ENCODE data around the gene FILIP1L.

The FILIP1L gene

DNA sequence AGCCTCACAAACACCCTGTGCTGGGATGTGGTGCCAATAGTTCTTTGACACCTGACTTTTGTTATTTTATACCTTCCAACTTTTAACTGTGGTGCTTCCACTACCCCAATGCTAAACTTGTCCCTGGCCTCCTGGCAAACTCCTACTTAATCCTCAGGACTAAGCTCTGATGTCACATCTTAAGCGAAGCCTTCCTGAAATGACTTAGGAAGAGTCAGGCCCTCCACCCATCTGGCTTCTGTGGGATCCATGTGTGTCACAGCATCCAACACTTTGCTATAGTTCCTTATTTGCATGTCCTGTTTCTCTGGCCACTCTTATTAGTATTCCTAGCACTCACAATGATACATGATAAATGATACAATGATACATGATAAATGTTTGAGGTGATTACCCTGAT is 133.2 kb downstream of the FILIP1L start:
- DNase-seq (ENCODE audit: low read depth in 2 of 2, low spot score in 1 of 2) = no peak

DNA sequence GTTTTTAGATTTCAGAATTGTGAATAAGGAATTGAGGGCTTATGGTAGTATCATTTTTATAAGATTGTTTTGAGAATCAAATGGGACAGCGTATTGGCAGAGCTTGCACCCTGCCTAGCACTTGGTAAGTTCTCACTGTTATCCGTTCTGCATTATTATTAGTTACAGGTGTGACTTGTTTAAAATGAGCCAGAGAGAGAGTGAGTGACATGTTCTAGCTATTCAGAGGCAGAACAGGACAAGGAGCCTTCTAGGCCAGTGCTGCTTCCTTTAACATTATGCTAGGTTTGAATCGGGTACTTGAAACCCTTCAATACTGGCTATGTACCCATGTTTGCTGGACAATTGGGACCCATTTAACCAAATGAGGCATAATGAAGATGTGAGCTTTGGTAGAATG is 133.7 kb downstream of the FILIP1L start:
- DNase-seq (ENCODE audit: low read depth in 2 of 2, low spot score in 1 of 2) = no peak

DNA sequence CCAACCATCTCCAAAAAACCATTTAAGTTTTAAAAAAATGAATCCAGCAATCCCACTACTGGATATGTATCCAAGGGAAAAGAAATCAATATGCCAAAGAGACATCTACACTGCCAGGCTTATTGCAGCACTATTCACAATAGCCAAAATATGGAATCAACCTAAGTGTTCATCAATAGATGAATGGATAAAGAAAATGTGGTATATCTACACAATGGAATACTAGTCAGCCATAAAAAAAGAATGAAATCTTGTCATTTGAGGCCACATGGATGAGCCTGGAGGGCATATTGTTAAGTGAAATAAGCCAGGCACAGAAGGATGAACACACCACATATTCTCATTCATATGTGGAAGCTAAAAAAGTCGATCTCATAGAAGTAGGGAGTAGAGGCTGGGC is 136.1 kb downstream of the FILIP1L start:
- DNase-seq (ENCODE audit: low read depth in 2 of 2, low spot score in 1 of 2) = no peak

- no peak for DNase-seq (ENCODE audit: low read depth in 2 of 2, low spot score in 1 of 2)
Measured at GRCh38 chr3:99976584-99976983, 137.7 kb downstream of the FILIP1L start.

DNA sequence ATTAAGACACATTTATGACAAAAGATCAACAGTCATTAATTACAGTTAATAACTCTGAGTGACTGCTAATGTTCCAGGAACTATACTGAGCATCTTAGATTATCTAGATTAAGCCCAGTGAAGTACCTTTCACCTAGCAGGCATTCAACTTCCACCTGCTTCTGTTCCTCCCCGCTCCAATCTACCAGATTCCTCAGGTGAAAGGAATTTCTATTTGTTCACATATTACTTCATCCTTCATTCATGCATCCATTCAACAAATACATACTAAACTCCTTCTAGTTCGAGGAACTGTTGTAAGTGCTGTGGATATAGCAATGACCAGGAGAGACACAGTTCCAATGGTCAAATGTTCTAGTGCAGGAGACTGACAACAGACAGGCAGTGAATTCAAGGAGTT is 139.3 kb downstream of the FILIP1L start:
- no peak for DNase-seq (ENCODE audit: low read depth in 2 of 2, low spot score in 1 of 2)

- no peak for DNase-seq (ENCODE audit: low read depth in 2 of 2, low spot score in 1 of 2)
Measured at GRCh38 chr3:99972380-99973104, 141.8 kb downstream of the FILIP1L start.

DNA sequence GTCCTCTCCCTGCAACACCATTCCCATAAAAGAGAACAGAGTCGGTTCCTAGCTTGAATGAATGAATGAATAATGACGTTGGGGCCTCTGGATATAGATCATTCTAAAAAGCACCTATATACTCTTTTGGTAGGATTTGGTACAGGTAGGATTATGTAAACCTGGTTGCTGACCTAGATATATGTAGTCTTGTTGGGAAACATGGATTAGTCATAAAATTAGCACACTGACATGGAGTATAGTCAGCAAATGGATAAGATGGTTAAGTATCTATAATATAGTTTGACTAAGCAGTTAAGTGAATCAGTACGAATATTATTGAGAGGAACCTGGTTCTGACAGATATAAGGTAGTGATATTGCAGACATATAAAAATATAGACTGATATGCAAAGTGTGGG is 142.5 kb downstream of the FILIP1L start:
- DNase-seq (ENCODE audit: low read depth in 2 of 2, low spot score in 1 of 2) = no peak

DNA sequence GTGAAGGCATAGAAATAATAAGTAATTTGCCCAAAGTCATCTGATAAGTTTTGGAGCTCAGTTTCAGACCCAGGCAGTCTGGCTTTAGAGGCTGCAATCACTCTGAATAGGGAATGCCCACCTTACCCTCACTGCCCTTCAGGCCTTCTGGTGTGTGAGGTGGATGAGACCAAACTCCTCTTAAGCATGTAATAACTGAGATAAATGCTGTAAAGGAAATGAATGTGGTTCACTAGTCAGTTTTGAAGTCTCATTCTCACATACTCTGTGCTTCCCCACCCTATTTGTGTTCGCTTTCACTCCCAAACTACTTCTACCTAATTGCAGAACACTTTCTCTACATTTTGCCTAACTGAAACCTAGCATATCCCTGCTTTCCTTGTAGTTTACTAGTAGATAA is 144.1 kb downstream of the FILIP1L start:
- no peak for DNase-seq (ENCODE audit: low read depth in 2 of 2, low spot score in 1 of 2)

DNA sequence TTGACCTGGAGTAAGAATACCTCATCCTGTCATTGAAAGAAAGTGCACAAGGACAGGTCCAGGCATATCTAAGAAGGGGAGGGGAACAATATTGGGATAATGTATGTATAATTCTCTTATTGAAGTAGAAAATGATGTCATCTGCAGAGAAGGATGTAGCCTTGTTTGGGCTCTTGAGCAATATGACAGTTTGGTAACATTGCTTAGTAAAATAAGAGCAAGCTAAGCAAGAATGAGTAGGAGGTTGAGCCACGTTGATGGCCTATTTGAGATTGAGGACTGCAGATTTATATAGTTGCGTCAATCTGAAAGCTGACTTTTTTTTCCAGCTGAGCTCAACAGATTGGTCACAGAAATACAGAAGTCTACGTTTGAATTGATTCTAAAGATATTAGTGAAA is 145.2 kb downstream of the FILIP1L start:
- no peak for DNase-seq (ENCODE audit: low read depth in 2 of 2, low spot score in 1 of 2)

GRCh38 chr3:99967796-99968195 is 146.5 kb downstream of the FILIP1L start:
- DNase-seq (ENCODE audit: low read depth in 2 of 2, low spot score in 1 of 2) = no peak

DNA sequence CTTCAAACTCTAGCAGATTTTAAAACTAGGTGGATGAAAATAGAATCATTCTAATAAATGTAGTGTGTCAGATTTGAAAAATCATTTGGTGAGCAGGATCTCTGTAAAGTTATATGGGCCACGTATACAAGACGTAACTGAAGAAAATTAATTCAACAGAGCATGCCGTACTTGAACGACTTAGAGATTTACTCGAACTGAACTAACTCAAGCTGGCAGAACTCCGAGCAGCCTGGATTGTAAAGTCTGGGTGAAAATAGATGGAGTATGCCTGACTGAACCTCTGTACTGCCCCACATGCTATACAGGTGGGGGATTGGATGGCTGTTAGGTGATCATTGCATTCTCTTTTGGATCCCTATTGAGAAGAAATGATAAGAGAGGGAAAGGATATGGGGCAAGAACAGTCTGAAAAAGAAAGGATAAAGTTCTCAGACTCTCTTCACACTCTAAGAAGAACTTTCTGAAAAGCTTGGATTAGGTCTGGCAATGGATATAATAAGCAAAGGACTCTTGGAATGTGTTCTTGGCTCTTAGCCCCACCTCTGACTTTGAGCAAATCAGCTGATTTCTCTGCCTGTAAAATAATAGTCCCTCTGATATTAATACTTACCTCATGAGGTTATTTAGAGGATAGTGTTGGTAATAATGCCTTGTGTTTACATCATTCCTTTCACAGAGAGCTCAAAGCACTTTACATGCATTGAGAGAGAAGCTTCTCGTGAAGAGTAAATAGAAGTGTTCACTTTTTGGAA is 147.5 kb downstream of the FILIP1L start:
- DNase-seq (ENCODE audit: low read depth in 2 of 2, low spot score in 1 of 2) = no peak

DNA sequence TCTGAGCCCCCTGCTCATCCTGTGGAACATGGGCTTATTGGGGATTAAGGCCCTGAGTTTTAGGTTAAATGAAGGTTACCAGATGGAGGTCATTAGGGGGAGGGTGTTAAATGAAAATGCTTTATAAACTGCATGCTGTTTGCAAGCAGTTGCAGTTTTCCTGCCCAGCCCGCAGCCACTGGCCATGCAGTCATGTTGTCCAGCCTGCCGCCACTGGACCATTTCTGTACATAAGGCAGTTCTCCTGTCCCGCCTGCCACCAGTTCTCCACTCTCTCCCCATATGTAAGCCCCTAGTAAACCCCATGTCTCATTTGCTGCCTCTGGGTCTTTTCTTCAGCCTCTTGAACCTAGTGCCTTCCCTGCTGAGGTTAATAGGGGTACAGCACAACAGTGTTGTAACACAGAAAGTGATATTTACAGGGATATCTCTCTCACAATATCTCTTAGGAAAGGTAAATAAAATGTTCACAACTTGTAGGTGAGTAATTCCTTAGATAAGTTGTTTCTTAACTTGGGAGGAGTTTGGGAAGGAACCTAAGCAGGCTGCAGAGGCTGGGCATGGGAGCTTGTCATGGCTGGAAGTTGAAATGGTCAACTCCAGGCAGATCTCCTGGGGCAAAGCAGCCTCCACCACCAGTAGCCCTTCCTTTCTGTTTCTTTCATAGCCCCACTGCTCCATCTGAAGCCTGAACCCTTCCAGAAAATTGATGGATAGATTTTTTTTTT is 148.5 kb downstream of the FILIP1L start:
- no peak for DNase-seq (ENCODE audit: low read depth in 2 of 2, low spot score in 1 of 2)

DNA sequence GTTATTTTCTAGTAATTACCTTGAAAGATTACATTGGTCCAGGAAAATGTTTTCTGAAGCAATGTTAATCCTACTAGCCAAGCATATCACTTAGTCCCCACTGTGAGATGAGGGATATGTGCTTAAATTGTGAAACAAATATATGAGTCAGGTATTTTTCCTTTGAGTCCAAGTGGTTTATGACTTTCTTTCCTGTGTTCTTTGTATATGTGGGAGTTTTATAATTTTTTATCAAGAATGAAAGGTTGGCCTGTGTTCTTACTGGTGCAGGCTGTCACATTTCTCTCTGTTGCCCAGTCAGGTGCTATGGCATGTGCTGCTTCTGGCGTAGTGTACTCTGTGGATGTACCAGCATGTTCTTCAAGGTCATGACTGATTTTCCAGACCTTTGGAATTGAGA is 149.2 kb downstream of the FILIP1L start:
- DNase-seq (ENCODE audit: low read depth in 2 of 2, low spot score in 1 of 2) = no peak

DNA sequence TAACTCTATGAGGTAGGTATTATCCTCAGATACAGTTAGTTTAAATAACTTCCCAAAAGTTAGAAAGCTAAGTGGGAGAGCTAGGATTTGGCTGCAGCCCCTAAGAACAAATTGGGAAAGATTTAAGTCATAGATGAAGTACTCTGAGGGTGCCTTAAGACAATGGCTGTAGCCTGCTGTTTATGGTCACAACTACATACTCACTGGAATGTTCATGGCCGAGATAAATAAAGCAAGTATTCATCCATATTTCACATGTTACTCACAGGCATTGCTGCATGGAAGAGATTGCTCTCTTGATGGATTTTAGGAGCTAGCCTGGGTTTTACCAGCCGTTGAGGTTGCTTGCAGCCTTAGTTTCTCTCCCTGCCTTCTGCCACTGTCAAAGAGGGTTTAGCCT is 151.6 kb downstream of the FILIP1L start:
- no peak for DNase-seq (ENCODE audit: low read depth in 2 of 2, low spot score in 1 of 2)

- DNase-seq (ENCODE audit: low read depth in 2 of 2, low spot score in 1 of 2) = no peak
Measured at GRCh38 chr3:99961756-99962515, 152.4 kb downstream of the FILIP1L start.

DNA sequence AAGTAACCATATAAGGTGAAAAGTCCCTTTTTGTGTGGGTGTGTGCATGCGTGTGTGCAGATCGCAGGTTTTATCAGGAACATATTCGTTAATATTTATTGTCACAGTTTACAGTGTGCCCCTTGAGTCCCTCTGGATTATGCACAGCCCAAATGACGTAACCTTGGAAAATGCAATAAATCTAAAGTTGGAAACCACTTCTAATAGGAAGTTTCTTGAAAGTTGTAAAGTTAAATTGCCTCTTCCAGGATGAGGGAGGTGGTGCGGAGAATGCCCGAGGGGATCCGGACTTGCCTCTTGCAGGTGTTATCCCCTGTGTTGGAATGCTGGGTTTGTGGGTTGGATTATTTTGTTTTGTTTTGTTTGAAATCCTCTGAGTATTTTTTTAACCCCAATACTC is 153.4 kb downstream of the FILIP1L start:
- no peak for DNase-seq (ENCODE audit: low read depth in 2 of 2, low spot score in 1 of 2)

DNA sequence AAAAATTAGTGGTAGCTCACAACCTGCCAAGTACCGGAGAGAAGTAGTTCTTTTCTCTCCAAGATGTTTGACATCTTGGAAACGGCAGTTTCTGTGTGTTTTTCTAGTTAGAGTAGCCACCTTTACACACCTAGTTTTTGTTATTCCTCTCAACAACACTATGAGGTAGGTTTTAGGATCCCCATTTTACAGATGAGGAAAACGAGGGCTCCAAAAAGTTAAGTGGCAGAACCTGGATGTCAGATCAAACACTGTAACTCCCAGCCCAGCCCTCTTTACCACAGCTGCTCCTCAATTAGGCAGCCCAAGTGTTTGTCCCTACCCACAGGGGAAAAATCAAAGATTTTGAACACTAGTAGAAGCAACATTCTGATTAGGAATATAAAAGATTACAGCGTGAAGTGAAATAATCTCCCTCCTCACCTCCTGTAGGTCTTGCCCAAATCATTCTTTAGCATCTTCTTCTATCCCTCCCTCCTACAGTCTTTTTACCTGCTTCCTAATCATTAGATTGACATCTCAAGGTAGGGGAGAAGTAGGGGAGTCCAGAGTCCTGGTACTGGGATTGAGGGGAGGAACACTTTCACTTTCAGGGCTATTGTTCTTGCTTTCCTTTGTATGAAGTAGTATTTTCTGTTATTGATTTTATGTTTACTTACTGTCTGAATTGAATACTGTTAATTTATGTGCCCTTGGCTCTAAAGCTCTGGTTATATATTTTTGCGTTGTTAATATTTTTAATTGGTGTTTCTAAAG is 154.0 kb downstream of the FILIP1L start:
- DNase-seq (ENCODE audit: low read depth in 2 of 2, low spot score in 1 of 2) = no peak

- no peak for DNase-seq (ENCODE audit: low read depth in 2 of 2, low spot score in 1 of 2)
Measured at GRCh38 chr3:99958222-99958912, 155.9 kb downstream of the FILIP1L start.

- DNase-seq (ENCODE audit: low read depth in 2 of 2, low spot score in 1 of 2) = no peak
Measured at GRCh38 chr3:99957151-99957796, 157.0 kb downstream of the FILIP1L start.

Data from stimulated activated CD8-positive, alpha-beta memory T cell treated with anti-CD3 and anti-CD28 coated beads, Interleukin-4, amount 100 ng/mL, for 1 hour (primary cell).